HepG2 (cell line): ENCODE results near the gene KIAA1217. TPM values are rescaled to one million over a fixed set of nuclear protein-coding genes. Genes with fewer than 3 reads are reported as not detected.

Experiments
- ATAC-seq: fragments of 200-7000 bp; cut with Tn5 transposase; 3 replicates; pipeline ENCODE4 v1.9.1; 2020; ENCODE audit warnings: mild to moderate bottlenecking, moderate library complexity
- BruUV-seq: library from RNA; stranded (reverse); fragments of 400-500 nt; replicated peaks from 2 replicates; lab custom pipeline; 2021; lab: Mats Ljungman, UMichigan
- CTCF ChIA-PET: fragments of 300-600 bp; formaldehyde crosslinking; extraction: SDS; loops from one replicate; lab custom pipeline; 2021; ENCODE audit warnings: low total read pairs, inconsistent platforms, low intra/inter-chr PET ratio; lab: Yijun Ruan, JAX
- POLR2A ChIA-PET: fragments of 350-600 bp; sonication (Branson Sonifier 250); formaldehyde crosslinking; loops from one replicate; lab custom pipeline; 2020; ENCODE audit warnings: antibody characterized with exemption, inconsistent platforms; lab: Yijun Ruan, JAX
- DNase-seq: peaks from one replicate; pipeline ENCODE4 v3.0.0-alpha.2; 2015; ENCODE audit warnings: low spot score
- FAIRE-seq: peaks from 3 replicates; lab custom pipeline; 2011; peaks lifted over from hg19 to GRCh38; lab: Jason Lieb, UNC
- H2AFZ ChIP-seq: one replicate; pipeline ENCODE4 v1.6.1; 2011; ENCODE audit warnings: low read length, inconsistent platforms
- H3K27ac ChIP-seq: fragments of 300-600 bp; 3 replicates; pipeline ENCODE4 v1.8.0; 2011; ENCODE audit warnings: mixed run types, mild to moderate bottlenecking, mixed read lengths, low read length, inconsistent platforms; ENCODE audit not compliant: insufficient read depth; ENCODE audit errors: extremely low read length
- H3K27me3 ChIP-seq, 2 experiments: fragments of 200-600 bp in 1 of 2; 2 replicates in 1 of 2; 3 replicates in 1 of 2; pipeline versions ENCODE4 v1.6.0 to v1.8.0; 2011; ENCODE audit warnings: low read length in 2 of 2, mild to moderate bottlenecking in 2 of 2, moderate library complexity in 2 of 2, inconsistent platforms in 1 of 2; ENCODE audit not compliant: insufficient read depth in 2 of 2, control insufficient read depth in 1 of 2
- H3K36me3 ChIP-seq, 2 experiments: fragments of 200-600 bp in 1 of 2; replicated peaks in 1 of 2; 2 replicates in 1 of 2; 3 replicates in 1 of 2; pipeline versions ENCODE4 v1.5.1 to v1.8.0; 2011; ENCODE audit warnings: low read length in 2 of 2, inconsistent platforms in 1 of 2; ENCODE audit not compliant: insufficient read depth in 2 of 2, control insufficient read depth in 1 of 2
- H3K4me1 ChIP-seq: 2 replicates; pipeline ENCODE4 v1.5.1; 2012; ENCODE audit warnings: low read length, inconsistent platforms; ENCODE audit not compliant: insufficient read depth
- H3K4me2 ChIP-seq: 2 replicates; pipeline ENCODE4 v1.6.0; 2011; ENCODE audit warnings: low read depth, low read length, inconsistent platforms
- H3K4me3 ChIP-seq, 3 experiments: fragments of 200-600 bp in 1 of 3; sonication (generic), shearing (Covaris generic) in 1 of 3; replicated peaks in 1 of 3; 2 replicates each; pipeline ENCODE4 v1.5.1; 2011 to 2016; ENCODE audit warnings: low read length in 3 of 3, inconsistent platforms in 2 of 3, low read depth in 2 of 3, mild to moderate bottlenecking in 2 of 3, control low read depth in 1 of 3, mixed read lengths in 1 of 3; ENCODE audit not compliant: insufficient read depth in 1 of 3
- H3K79me2 ChIP-seq: one replicate; pipeline ENCODE4 v1.6.1; 2011; ENCODE audit warnings: low read length, inconsistent platforms; ENCODE audit not compliant: insufficient read depth
- H3K9ac ChIP-seq: 2 replicates; pipeline ENCODE4 v1.6.0; 2011; ENCODE audit warnings: mild to moderate bottlenecking, low read depth, low read length, inconsistent platforms; ENCODE audit not compliant: insufficient read depth
- H3K9me3 ChIP-seq: 2 replicates; pipeline ENCODE4 v1.5.1; 2012; ENCODE audit warnings: mild to moderate bottlenecking, low read length
- H4K20me1 ChIP-seq: 2 replicates; pipeline ENCODE4 v1.6.0; 2011; ENCODE audit warnings: inconsistent platforms, mild to moderate bottlenecking, low read length, moderate library complexity; ENCODE audit not compliant: insufficient read depth
- ARID2 ChIP-seq: sonication (generic); formaldehyde crosslinking; IDR thresholded peaks from 2 replicates; pipeline ENCODE4 v1.8.1; 2022; ENCODE audit warnings: mild to moderate bottlenecking, missing genetic modification reagents, borderline replicate concordance
- ARNT2 ChIP-seq: sonication (generic); formaldehyde crosslinking; IDR thresholded peaks from 2 replicates; pipeline ENCODE4 v1.8.0; 2022; ENCODE audit warnings: mild to moderate bottlenecking, low read depth, missing genetic modification reagents, moderate library complexity
- DZIP1 ChIP-seq: sonication (generic); formaldehyde crosslinking; IDR thresholded peaks from 2 replicates; pipeline ENCODE4 v1.5.0; 2020; ENCODE audit warnings: mild to moderate bottlenecking, missing genetic modification reagents
- ELF4 ChIP-seq: sonication (generic); formaldehyde crosslinking; IDR thresholded peaks from 2 replicates; pipeline ENCODE4 v1.5.0; 2020; ENCODE audit warnings: missing genetic modification reagents, mild to moderate bottlenecking, moderate library complexity, borderline replicate concordance
- FLYWCH1 ChIP-seq: sonication (generic); formaldehyde crosslinking; IDR thresholded peaks from 2 replicates; pipeline ENCODE4 v1.8.1; 2023; ENCODE audit warnings: mild to moderate bottlenecking, missing genetic modification reagents
- IKZF5 ChIP-seq: IDR thresholded peaks from 2 replicates; pipeline ENCODE4 v1.6.1; 2018; ENCODE audit warnings: missing genetic modification reagents, mild to moderate bottlenecking, missing compliant biosample characterization
- JARID2 ChIP-seq: sonication (generic); formaldehyde crosslinking; IDR thresholded peaks from 2 replicates; pipeline ENCODE4 v1.8.1; 2023; ENCODE audit warnings: missing genetic modification reagents, inconsistent platforms; ENCODE audit not compliant: insufficient replicate concordance
- JUNB ChIP-seq: sonication (generic); formaldehyde crosslinking; IDR thresholded peaks from 2 replicates; pipeline ENCODE4 v1.8.0; 2022; ENCODE audit warnings: missing genetic modification reagents, mild to moderate bottlenecking, borderline replicate concordance
- NCOA2 ChIP-seq: sonication (generic); formaldehyde crosslinking; IDR thresholded peaks from 2 replicates; pipeline ENCODE4 v1.8.0; 2022; ENCODE audit warnings: inconsistent platforms
- NCOR1 ChIP-seq: fragments of 200-600 bp; sonication (generic); IDR thresholded peaks from 2 replicates; pipeline ENCODE4 v1.7.0; 2017; ENCODE audit warnings: antibody characterized with exemption, low read length, borderline replicate concordance
- NPAS2 ChIP-seq: sonication (generic); formaldehyde crosslinking; IDR thresholded peaks from 2 replicates; pipeline ENCODE4 v1.8.0; 2022; ENCODE audit warnings: mild to moderate bottlenecking, missing genetic modification reagents, borderline replicate concordance
- RBAK ChIP-seq: sonication (generic); formaldehyde crosslinking; IDR thresholded peaks from 2 replicates; pipeline ENCODE4 v1.5.1; 2020; ENCODE audit warnings: mild to moderate bottlenecking, missing genetic modification reagents
- SMAD1 ChIP-seq: sonication (generic); formaldehyde crosslinking; IDR thresholded peaks from 2 replicates; pipeline ENCODE4 v1.4.0; 2020; ENCODE audit warnings: missing genetic modification reagents, low read depth, mild to moderate bottlenecking, borderline replicate concordance
- SOX6 ChIP-seq, 2 experiments: fragments of 450-650 bp in 1 of 2; sonication (generic) in 1 of 2; formaldehyde crosslinking in 1 of 2; IDR thresholded peaks; 2 replicates each; pipeline versions ENCODE4 v1.4.0 to v1.6.1; 2017 to 2020; ENCODE audit warnings: antibody characterized with exemption in 1 of 2, mild to moderate bottlenecking in 1 of 2, missing genetic modification reagents in 1 of 2
- ZNF256 ChIP-seq: sonication (generic); formaldehyde crosslinking; conservative IDR thresholded peaks from 2 replicates; pipeline ENCODE4 v1.4.0; 2020; ENCODE audit warnings: missing genetic modification reagents
- ZNF337 ChIP-seq: sonication (generic); formaldehyde crosslinking; IDR thresholded peaks from 2 replicates; pipeline ENCODE4 v1.5.1; 2020; ENCODE audit warnings: missing genetic modification reagents, low read depth, mild to moderate bottlenecking, borderline replicate concordance
- ZNF430 ChIP-seq: sonication (generic); formaldehyde crosslinking; IDR thresholded peaks from 2 replicates; pipeline ENCODE4 v1.9.0; 2021; ENCODE audit warnings: mild to moderate bottlenecking, missing genetic modification reagents
- ZNF691 ChIP-seq: sonication (generic); formaldehyde crosslinking; IDR thresholded peaks from 2 replicates; pipeline ENCODE4 v1.4.0; 2020; ENCODE audit warnings: missing genetic modification reagents, low read depth, mild to moderate bottlenecking, borderline replicate concordance
- WGBS: methylation state at CpG from one replicate; pipeline ENCODE4 v1.1.6; 2017; ENCODE audit warnings: low lambda C conversion rate; 5-methylcytosine and 5-hydroxymethylcytosine counted together
- in situ Hi-C: cut with HindIII; loops from 2 replicates; pipeline ENCODE4 v1.10.0; 2017; ENCODE audit warnings: low pct_unique_long_range_greater_than_20kb; ENCODE audit not compliant: extremely low pct_ligation_motif_present
- intact Hi-C: fragments of 100-400 bp; cut with micrococcal nuclease; formaldehyde crosslinking; loops from one replicate; pipeline ENCODE4 v1.10.0; 2022; ENCODE audit not compliant: unreplicated experiment
- polyA plus RNA-seq, 8 experiments: library from polyadenylated mRNA; depleted of rRNA in 3 of 8; stranded (reverse) in 7 of 8; unstranded in 1 of 8; fragments of >200 nt; fragmentation: Illumina TruSeq in 4 of 8; extraction: Trizol in 4 of 8; gene quantifications; 2 replicates each; pipeline versions ENCODE4 v1.2.1 to v1.2.3, GENCODE V29; 2011 to 2016; ENCODE audit warnings: low read depth in 4 of 8, missing spikeins in 1 of 8, mixed read lengths in 1 of 8; ENCODE audit not compliant: insufficient read depth in 1 of 8
- total RNA-seq, 5 experiments: library from RNA; depleted of rRNA; stranded (reverse); fragments of >200 nt; fragmentation: Illumina TruSeq; extraction: Trizol; gene quantifications; 2 replicates each; pipeline ENCODE4 v1.2.3, GENCODE V29; 2016; ENCODE audit warnings: low read depth in 1 of 5

Gene KIAA1217
- total and polyA plus RNA-seq, 2 of the 13 experiments (the other 11 are each of a cell fraction or from before 2014, with no cell fraction given), result 4.6 to 10.9 TPM

- H3K9ac ChIP-seq, result no peak overlapping the region
- H2AFZ ChIP-seq, result no peak overlapping the region
- H3K4me2 ChIP-seq, result no peak overlapping the region
- no peak for TF ChIP-seq ARNT2 (CRISPR knock-in tag)
- no peak for TF ChIP-seq NCOA2 (CRISPR knock-in tag)
- TF ChIP-seq ARID2 (CRISPR knock-in tag), result no peak
- no peak for TF ChIP-seq NCOR1
- no peak for TF ChIP-seq FLYWCH1 (CRISPR knock-in tag)
- TF ChIP-seq ZNF337 (CRISPR knock-in tag), result no peak
- no peak for TF ChIP-seq SOX6 (IDR thresholded peaks at IDR 0.05)
- no peak for TF ChIP-seq SOX6 (CRISPR knock-in tag; IDR thresholded peaks at IDR 0.05)
- no peak for TF ChIP-seq IKZF5 (CRISPR knock-in tag)
- no peak for TF ChIP-seq JUNB
- TF ChIP-seq NPAS2 (CRISPR knock-in tag), result no peak
- TF ChIP-seq DZIP1 (CRISPR knock-in tag), result no peak
- no peak for TF ChIP-seq RBAK (CRISPR knock-in tag)
- TF ChIP-seq ZNF430 (CRISPR knock-in tag), result no peak
- TF ChIP-seq ZNF691 (CRISPR knock-in tag), result no peak
- no peak for TF ChIP-seq ELF4 (CRISPR knock-in tag)
- TF ChIP-seq JARID2 (CRISPR knock-in tag), result no peak
- no peak for TF ChIP-seq ZNF256 (CRISPR knock-in tag)
- TF ChIP-seq SMAD1 (CRISPR knock-in tag), result no peak
- no peaks in the 10 kb centered on the region for H3K79me2 ChIP-seq
- no peak for ATAC-seq
- no peak overlapping the region for H3K27ac ChIP-seq
- no peak for FAIRE-seq
- H3K9me3 ChIP-seq, result no peaks in the 10 kb centered on the region
- no peaks in the 10 kb centered on the region for H3K4me1 ChIP-seq
- DNase-seq, result no peak
- H3K4me3 ChIP-seq, result no peak overlapping the region
- no peaks in the 10 kb centered on the region for H3K27me3 ChIP-seq
- no peaks in the 10 kb centered on the region for H4K20me1 ChIP-seq
- intact Hi-C loops (no loop called here), in situ Hi-C loops (no loop called here)
- no TSS peak for BruUV-seq
- WGBS, result 94% methylated on average over 5 of the region's 5 CpGs
- POLR2A ChIA-PET, result no interaction called here
- CTCF ChIA-PET, result no interaction called here
- H3K36me3 ChIP-seq, result peaks cover 0 to 1% of the 10 kb centered on the region in 2 experiments; a peak in 1 of 5 replicates
These were observed 138.1 kb downstream of the KIAA1217 start for GRCh38 chr10:24346877-24347519.
